ENCODE data around the gene VTI1B.
"Not testable (repeated sequence)": the region's sequence is repeated elsewhere in the genome, so short reads cannot be mapped to it uniquely, and the experiment has no call there.

VTI1B gene

DNA sequence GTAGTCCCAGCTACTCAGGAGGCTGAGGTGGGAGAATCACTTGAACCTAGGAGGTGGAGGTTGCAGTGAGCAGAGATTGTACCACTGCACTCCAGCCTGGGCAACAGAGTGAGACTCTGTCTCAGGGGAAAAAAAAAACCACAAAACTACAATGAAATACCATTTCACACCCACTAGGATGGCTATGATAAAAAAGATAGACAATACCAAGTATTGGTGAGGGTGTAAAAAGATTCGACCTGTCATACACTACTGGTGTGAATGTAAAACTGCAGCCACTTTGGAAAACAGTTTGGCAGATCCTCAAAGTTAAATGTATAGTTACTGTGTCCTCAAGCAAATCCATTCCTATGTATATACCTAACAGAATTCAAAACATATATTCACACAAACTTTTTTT lies 48.3 kb downstream of the VTI1B start:
- DNase-seq, result not testable (repeated sequence)

- DNase-seq, result no peak
These were observed 51.3 kb downstream of the VTI1B start for GRCh38 chr14:67623114-67623513.

- DNase-seq, result no peak
These were observed 51.8 kb downstream of the VTI1B start for GRCh38 chr14:67622675-67623074.

DNA sequence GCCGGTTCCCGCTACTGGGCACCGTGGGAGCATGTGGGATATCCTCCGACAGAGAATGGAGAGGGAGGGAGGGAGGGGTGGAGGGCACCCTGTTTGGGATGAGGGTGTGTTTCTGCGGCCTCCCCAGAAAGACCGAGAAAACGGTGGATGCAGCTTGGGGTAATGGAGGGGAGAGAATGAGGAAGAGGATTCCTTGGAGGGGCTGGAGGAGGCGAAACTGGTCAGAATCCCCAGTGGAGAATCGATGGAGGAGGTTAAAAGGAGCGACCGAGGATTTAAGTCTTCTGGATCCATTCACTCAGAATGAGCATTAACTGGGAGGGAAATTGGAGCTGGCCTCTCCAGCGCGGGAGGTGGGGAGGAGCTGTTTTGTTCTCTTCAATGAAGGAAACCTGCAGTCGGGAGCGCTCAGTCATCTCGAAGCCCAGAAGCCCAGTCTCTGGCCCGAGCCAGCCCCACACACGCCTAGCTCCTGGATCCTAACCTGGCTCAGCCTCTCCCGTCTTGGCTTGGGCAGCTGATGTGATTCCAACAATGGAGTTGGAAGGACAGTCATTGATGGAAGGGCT lies 54.1 kb downstream of the VTI1B start:
- no peak for DNase-seq

DNA sequence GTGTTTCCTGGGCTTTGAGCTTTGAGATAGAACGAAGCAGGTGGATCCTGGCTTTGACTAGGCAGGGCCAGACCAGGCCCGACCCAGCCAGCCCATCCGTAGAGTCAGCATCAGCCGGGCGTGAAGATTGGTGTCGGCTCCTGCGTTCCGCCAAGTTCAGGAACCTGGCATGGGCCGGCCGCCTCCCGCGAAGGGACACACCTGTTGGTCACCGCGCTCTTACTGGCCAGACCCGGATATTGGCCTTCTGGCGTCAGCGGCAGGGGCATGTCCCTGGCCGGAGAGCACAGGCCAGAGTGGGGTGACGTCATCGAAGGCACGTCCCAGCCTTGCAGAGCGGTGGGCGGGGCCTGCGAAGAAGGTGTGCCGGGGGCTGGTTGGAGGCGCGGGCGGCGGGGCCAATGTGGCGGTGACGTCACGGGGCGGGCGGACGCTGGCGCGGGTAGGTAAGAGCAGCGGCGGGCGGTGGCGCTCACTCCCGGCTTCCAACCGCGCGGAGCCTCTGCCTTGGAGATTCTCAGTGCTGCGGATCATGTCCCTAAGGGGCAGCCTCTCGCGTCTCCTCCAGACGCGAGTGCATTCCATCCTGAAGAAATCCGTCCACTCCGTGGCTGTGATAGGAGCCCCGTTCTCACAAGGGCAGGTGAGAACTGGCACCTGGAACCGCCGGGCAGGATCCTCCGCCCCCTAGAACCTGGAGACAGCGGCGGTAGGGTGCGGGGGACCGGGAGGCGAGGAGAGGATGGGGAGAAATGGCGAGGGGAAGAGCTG lies 54.8 kb downstream of the VTI1B start, which contains the start of gene ARG2:
TSS of gene ARG2 (plus strand) at position 475 of the 771 bp plus-strand sequence. CDS start at position 533, 58 bp downstream.
- DNase-seq, result peak; percentile 94

GRCh38 chr14:67618617-67619063 lies 55.8 kb downstream of the VTI1B start:
- DNase-seq, result peak; percentile 83

DNA sequence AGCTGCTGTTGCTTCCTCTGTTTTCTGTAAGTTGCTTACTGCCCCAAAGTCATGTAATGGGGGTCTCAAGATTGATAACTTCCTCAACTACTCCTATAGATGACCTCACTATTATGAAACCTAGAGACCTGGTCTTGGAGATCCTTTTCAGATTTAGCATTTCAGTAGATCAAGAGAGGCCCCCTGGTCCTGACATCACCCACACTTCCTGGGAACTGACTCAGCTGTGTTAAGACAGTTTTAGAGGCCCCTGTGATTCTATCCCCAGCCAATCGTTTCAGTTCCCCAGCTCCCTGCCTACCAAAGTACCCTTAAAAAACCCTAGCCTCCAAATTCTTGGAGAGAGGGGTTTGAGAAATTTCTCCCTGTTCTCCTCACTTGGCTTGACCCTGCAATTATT lies 63.9 kb downstream of the VTI1B start:
- no peak for DNase-seq

- DNase-seq, result no peak
These were observed 64.7 kb downstream of the VTI1B start for GRCh38 chr14:67609642-67610310.

DNA sequence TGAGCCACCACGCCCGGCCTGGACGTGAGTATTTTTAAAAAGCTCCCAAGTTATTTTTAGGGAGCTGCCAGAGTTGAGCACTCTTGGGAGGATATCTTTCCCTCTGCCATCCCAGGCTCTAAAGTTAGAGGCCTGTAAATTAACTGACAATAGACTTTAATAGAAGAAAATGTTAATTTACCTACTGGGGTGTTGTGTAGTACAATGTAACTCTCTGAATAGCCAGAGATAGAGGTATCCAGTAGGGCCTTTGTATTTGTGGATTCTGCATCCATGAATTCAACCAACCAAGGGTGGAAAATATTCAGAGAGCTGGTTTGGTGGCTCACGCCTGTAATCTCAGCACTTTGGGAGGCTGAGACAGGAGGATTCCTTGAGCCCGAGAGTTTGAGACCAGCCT lies 66.8 kb downstream of the VTI1B start:
- DNase-seq, result no peak

DNA sequence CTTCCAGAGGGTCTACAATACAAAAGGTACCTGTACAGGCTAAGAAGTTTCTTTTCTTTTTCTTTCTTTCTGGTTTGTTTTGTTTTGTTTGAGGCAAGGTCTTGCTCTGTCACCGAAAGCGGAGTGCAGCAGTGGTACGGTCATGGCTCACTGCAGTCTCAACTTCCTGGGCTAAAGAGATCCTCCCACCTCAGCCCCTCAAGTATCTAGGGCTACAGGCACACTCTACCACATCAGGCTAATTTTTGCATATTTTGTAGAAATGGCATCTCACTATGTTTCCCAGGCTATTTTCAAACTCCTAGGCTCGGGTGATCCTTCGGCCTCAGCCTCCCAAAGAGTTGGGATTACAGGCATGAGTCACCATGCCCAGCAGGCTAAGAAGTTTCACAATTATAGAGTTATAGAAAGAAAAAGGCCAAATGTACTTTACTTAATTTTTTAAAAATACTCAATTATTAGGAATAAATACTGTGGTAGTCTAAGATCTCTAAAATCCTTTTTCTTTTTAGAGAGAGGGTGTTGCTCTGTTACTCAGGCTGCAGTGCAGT lies 71.4 kb downstream of the VTI1B start:
- no peak for DNase-seq

- DNase-seq, result no peak
These were observed 72.4 kb downstream of the VTI1B start for GRCh38 chr14:67602076-67602475.

DNA sequence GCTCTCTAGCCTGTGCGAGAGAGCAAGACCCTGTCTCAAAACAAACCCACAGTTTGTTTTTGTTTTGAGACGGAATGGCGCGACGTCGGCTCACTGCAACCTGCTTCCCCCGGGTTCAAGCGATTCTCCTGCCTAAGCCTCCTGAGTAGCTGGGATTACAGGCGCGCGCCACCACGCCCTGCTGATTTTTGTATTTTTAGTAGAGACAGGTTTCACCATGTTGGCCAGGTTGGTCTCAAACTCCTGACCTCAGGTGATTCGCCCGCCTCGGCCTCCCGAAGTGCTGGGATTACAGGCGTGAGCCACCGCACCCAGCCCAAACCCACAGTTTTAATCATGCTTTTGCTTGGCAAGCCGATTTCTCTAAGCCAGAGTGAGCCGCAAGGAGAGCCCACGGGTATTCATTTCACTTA lies 73.9 kb downstream of the VTI1B start:
- not testable (repeated sequence) for DNase-seq

- DNase-seq, result peak; percentile 92
These were observed 74.5 kb downstream of the VTI1B start, which contains the start of gene PIGH for GRCh38 chr14:67599698-67600561. PIGH (minus strand) TSS chr14:67600268; CDS start chr14:67600203, 65 bp downstream.

Measured in CD4-positive, alpha-beta T cell treated with Interleukin-4 for 4 hours (primary cell).